HEK293T (cell line): ENCODE measurements around the gene KIAA1614.

ENCODE experiments used
- CTCF ChIA-PET: fragments of 350-600 bp; formaldehyde crosslinking; extraction: SDS; loops from one replicate; lab custom pipeline; 2021; ENCODE audit warnings: antibody characterized with exemption, inconsistent platforms; lab: Yijun Ruan, JAX
- POLR2A ChIA-PET: fragments of 350-600 bp; formaldehyde crosslinking; extraction: SDS; loops from one replicate; lab custom pipeline; 2020; ENCODE audit warnings: antibody characterized with exemption, inconsistent platforms; lab: Yijun Ruan, JAX
- DNase-seq: peaks from one replicate; pipeline ENCODE4 v3.0.0; 2012; ENCODE audit warnings: mixed read lengths; ENCODE audit errors: extremely low spot score
- ARNT ChIP-seq: fragments of 450-650 bp; IDR thresholded peaks from 2 replicates; pipeline ENCODE4 v1.6.1; 2017; ENCODE audit warnings: mild to moderate bottlenecking
- BHLHE40 ChIP-seq: fragments of 450-650 bp; IDR thresholded peaks from 2 replicates; pipeline ENCODE4 v1.6.1; 2016; ENCODE audit warnings: mild to moderate bottlenecking, moderate library complexity, borderline replicate concordance
- CTBP1 ChIP-seq: fragments of 450-650 bp; IDR thresholded peaks from 2 replicates; pipeline ENCODE4 v1.6.1; 2016; ENCODE audit warnings: borderline replicate concordance
- ELF4 ChIP-seq: fragments of 450-650 bp; IDR thresholded peaks from 2 replicates; pipeline ENCODE4 v1.6.1; 2017; ENCODE audit warnings: antibody characterized with exemption
- FOXA1 ChIP-seq: fragments of 450-650 bp; IDR thresholded peaks from 2 replicates; pipeline ENCODE4 v1.6.1; 2016; ENCODE audit warnings: mild to moderate bottlenecking
- FOXK2 ChIP-seq: fragments of 450-650 bp; IDR thresholded peaks from 2 replicates; pipeline ENCODE4 v1.6.1; 2016; ENCODE audit warnings: mild to moderate bottlenecking
- FOXM1 ChIP-seq: fragments of 450-650 bp; IDR thresholded peaks from 2 replicates; pipeline ENCODE4 v1.6.1; 2017; ENCODE audit warnings: mild to moderate bottlenecking, borderline replicate concordance
- HDGF ChIP-seq: fragments of 450-650 bp; IDR thresholded peaks from 2 replicates; pipeline ENCODE4 v1.6.1; 2017; ENCODE audit warnings: antibody characterized with exemption, borderline replicate concordance
- L3MBTL2 ChIP-seq: fragments of 450-650 bp; conservative IDR thresholded peaks from 2 replicates; pipeline ENCODE4 v1.6.1; 2016; ENCODE audit warnings: mild to moderate bottlenecking
- LEF1 ChIP-seq: fragments of 450-650 bp; IDR thresholded peaks from 2 replicates; pipeline ENCODE4 v1.6.1; 2017; ENCODE audit warnings: mild to moderate bottlenecking, borderline replicate concordance
- NFRKB ChIP-seq: fragments of 450-650 bp; IDR thresholded peaks from 2 replicates; pipeline ENCODE4 v1.6.1; 2016; ENCODE audit warnings: mild to moderate bottlenecking, moderate library complexity
- SP1 ChIP-seq: fragments of 450-650 bp; IDR thresholded peaks from 2 replicates; pipeline ENCODE4 v1.6.1; 2017
- SUZ12 ChIP-seq: fragments of 450-650 bp; IDR thresholded peaks from 2 replicates; pipeline ENCODE4 v1.6.1; 2016; ENCODE audit warnings: mild to moderate bottlenecking
- TARDBP ChIP-seq: fragments of 450-650 bp; IDR thresholded peaks from 2 replicates; pipeline ENCODE4 v1.6.1; 2016
- ZNF384 ChIP-seq: fragments of 450-650 bp; IDR thresholded peaks from 2 replicates; pipeline ENCODE4 v1.6.1; 2016
- TF ChIP-seq, protein P1 (sequence below): fragments of 450-650 bp; IDR thresholded peaks from 2 replicates; pipeline ENCODE4 v1.6.1; 2016

KIAA1614 gene

GRCh38 chr1:180928331-180929230 is 15.9 kb downstream of the KIAA1614 start:
- CTCF ChIA-PET = no interaction called here
- POLR2A ChIA-PET = no interaction called here
- TF ChIP-seq LEF1 (no peak), ZNF384 (no peak), L3MBTL2 (no peak), CTBP1 (no peak), FOXK2 (no peak), ELF4 (no peak)
- no peak for DNase-seq

GRCh38 chr1:180929389-180929788 is 16.7 kb downstream of the KIAA1614 start:
- ChIA-PET POLR2A (no interaction called here), CTCF (no interaction called here)
- TF ChIP-seq LEF1 (no peak), HDGF (no peak), CTBP1 (no peak), ELF4 (no peak), L3MBTL2 (no peak), TARDBP (no peak), FOXA1 (no peak), FOXK2 (no peak), SUZ12 (no peak), SP1 (no peak), BHLHE40 (no peak), FOXM1 (no peak), ZNF384 (no peak), NFRKB (no peak), ARNT (no peak)
- TF ChIP-seq, protein P1, sequence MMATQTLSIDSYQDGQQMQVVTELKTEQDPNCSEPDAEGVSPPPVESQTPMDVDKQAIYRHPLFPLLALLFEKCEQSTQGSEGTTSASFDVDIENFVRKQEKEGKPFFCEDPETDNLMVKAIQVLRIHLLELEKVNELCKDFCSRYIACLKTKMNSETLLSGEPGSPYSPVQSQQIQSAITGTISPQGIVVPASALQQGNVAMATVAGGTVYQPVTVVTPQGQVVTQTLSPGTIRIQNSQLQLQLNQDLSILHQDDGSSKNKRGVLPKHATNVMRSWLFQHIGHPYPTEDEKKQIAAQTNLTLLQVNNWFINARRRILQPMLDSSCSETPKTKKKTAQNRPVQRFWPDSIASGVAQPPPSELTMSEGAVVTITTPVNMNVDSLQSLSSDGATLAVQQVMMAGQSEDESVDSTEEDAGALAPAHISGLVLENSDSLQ = no peak
- DNase-seq = no peak

DNA sequence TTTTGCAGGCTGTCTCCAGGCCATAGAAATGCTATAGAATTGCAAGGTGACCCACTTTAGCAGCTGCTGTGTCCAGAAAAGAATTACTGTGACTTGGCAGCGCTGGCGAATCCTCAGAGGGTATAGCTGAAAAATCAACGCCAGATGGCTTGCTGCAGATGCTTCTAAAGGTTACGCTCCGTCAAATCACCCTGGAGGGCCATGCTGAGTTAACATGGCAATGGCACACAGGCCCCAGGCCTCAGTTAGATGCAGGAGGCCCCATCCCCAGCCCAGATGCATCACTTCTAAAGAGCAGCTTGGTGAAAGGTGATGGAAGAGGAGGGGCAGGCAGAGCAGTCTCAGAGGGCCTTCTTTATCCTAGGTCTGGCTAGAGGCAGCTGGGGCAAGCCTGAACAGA is 18.0 kb downstream of the KIAA1614 start:
- CTCF ChIA-PET = no interaction called here

DNA sequence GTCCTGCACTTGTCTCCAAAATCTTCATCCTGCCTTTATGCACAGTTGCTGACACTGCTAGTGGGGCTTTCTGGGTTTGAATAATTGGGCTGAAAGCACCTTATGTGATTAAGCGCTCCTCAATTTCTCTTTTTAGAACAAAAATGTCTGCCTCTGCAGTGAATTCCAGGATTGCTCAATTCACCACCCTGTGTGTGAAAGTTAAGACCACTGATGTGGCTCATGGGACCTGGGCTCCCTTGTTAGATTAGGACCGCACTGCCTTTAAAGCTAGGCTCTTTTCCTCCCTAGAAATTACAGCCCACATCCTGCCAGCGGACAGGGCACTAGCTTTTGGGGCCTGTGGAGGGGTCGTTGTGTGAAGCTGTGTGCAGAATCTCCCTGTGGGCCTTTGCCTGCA is 18.8 kb downstream of the KIAA1614 start:
- DNase-seq = no peak
- CTCF ChIA-PET = interaction anchor here (0.5 kb wide), 1 partner anchor 300 kb away, joined by 4 read pairs; no protein-coding TSS in a partner anchor
- TF ChIP-seq ZNF384 = no peak
- TF ChIP-seq BHLHE40 = no peak
- TF ChIP-seq FOXK2 = no peak
- TF ChIP-seq FOXM1 = no peak
- TF ChIP-seq, protein P1 = no peak
- no peak for TF ChIP-seq L3MBTL2
- no peak for TF ChIP-seq SP1
- TF ChIP-seq TARDBP = no peak
- no peak for TF ChIP-seq ARNT
- TF ChIP-seq SUZ12 = no peak
- no peak for TF ChIP-seq LEF1
- POLR2A ChIA-PET = no interaction called here

More for the DNA sequence above, 18.0 kb downstream of the KIAA1614 start:
- no peak for TF ChIP-seq ELF4
- TF ChIP-seq ZNF384 = no peak
- TF ChIP-seq SP1 = no peak
- TF ChIP-seq ARNT = no peak
- TF ChIP-seq, protein P1 = no peak
- TF ChIP-seq FOXA1 = no peak
- no peak for TF ChIP-seq BHLHE40
- DNase-seq = no peak
- POLR2A ChIA-PET = interaction anchor here (0.5 kb wide), 1 partner anchor 57 kb away, joined by 3 read pairs; no protein-coding TSS in a partner anchor

DNA sequence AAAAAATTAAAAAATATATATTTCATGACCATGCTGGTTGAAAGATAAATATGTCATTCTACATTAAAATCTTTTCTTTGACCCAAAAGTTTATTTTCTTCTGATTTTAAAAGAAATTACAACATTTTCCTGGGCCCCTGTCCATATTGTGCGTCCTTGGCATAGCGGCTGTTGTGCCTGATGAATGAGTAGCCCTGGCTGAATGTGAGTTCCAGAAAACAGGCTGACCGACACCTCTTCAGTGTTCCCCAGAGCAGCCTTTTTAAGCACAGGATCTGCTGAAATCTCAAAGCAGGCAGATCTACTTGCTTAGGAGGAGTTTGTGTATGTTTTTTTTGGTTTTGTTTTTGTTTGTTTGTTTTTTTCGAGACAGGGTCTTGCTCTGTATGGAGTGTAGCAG is 19.7 kb downstream of the KIAA1614 start:
- POLR2A ChIA-PET = no interaction called here
- TF ChIP-seq LEF1 (no peak), ARNT (no peak), ELF4 (no peak), SUZ12 (no peak), FOXK2 (no peak), L3MBTL2 (no peak), BHLHE40 (no peak), SP1 (no peak), CTBP1 (no peak)
- TF ChIP-seq, protein P1 = no peak
- DNase-seq = no peak
- CTCF ChIA-PET = no interaction called here

- TF ChIP-seq CTBP1 (no peak), NFRKB (no peak), SP1 (no peak), BHLHE40 (no peak), LEF1 (no peak)
- ChIA-PET CTCF (no interaction called here), POLR2A (no interaction called here)
- no peak for DNase-seq
Observed at GRCh38 chr1:180933141-180933540, 20.4 kb downstream of the KIAA1614 start.
